ENCODE results near the gene KLK8.

GRCh38 chr19:51047031-51047335 is 45.6 kb upstream of the KLK8 start:
- TF ChIP-seq EZH2 (IDR thresholded peaks at IDR 0.05; ENCODE audit: borderline replicate concordance, low read length) (no peak), CTCF (IDR thresholded peaks at IDR 0.05; ENCODE audit: low read length) (no peak)

Data from OCI-LY1 (cell line).